ENCODE results near the gene SLC35F6.

DNA sequence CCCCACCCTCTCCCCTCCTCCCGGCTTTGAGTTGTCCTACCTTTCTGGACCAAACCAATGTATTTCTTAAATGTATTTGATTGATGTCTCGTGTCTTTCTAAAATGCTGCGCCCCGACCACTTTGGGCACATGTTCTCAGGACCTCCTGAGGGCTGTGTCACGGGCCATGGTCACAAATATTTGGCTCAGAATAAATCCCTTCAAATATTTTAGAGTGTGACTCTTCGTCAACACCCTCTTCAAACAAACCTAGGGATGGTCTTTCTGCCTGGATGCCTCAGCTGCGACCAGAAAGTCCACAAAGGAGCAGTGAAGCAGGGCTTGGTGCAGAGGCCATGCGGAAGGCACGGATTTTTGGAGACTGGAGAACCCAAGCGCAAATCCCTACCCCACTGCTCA, 1.1 kb upstream of the SLC35F6 start:
- TF ChIP-seq CTCF (IDR thresholded peaks at IDR 0.05) (no peak), ZFX (IDR thresholded peaks at IDR 0.05; ENCODE audit: borderline replicate concordance) (no peak)

All from 22Rv1 (cell line).